HCT116 (cell line): ENCODE measurements around the gene PTPRR.

Experiments used
- CBX3 ChIP-seq: IDR thresholded peaks from 2 replicates; pipeline ENCODE4 v1.6.1; 2012; ENCODE audit warnings: low read depth
- CTCF ChIP-seq, 3 experiments: fragments of 200-600 bp in 1 of 3; sonication (generic) in 1 of 3; IDR thresholded peaks in 2 of 3; conservative IDR thresholded peaks in 1 of 3; 2 replicates each; pipeline ENCODE4 v1.5.1; 2012 to 2017; ENCODE audit warnings: low read depth in 2 of 3, low read length in 2 of 3, antibody characterized with exemption in 1 of 3, borderline replicate concordance in 1 of 3, control low read depth in 1 of 3, mild to moderate bottlenecking in 1 of 3, mixed read lengths in 1 of 3, mixed run types in 1 of 3, moderate library complexity in 1 of 3; ENCODE audit not compliant: insufficient read depth in 1 of 3
- EGR1 ChIP-seq: IDR thresholded peaks from 2 replicates; pipeline ENCODE4 v1.6.1; 2012; ENCODE audit warnings: low read depth
- ELF1 ChIP-seq: IDR thresholded peaks from 2 replicates; pipeline ENCODE4 v1.6.1; 2012; ENCODE audit warnings: low read depth, borderline replicate concordance
- EZH2 ChIP-seq: fragments of 200-600 bp; sonication (generic); IDR thresholded peaks from 2 replicates; pipeline ENCODE4 v1.6.1; 2017; ENCODE audit warnings: antibody characterized with exemption, mixed run types
- POLR2A ChIP-seq: IDR thresholded peaks from 2 replicates; pipeline ENCODE4 v1.7.0; 2011; ENCODE audit warnings: borderline replicate concordance; ENCODE audit not compliant: insufficient read depth, insufficient read length; ENCODE audit errors: extremely low read depth
- POLR2AphosphoS5 ChIP-seq: IDR thresholded peaks from 2 replicates; pipeline ENCODE4 v1.6.1; 2011; ENCODE audit warnings: mild to moderate bottlenecking, low read depth, low read length, moderate library complexity
- RAD21 ChIP-seq: IDR thresholded peaks from 2 replicates; pipeline ENCODE4 v1.6.1; 2012; ENCODE audit warnings: low read depth, mild to moderate bottlenecking
- REST ChIP-seq: IDR thresholded peaks from 2 replicates; pipeline ENCODE4 v1.6.1; 2012; ENCODE audit warnings: low read depth
- SP1 ChIP-seq: IDR thresholded peaks from 2 replicates; pipeline ENCODE4 v1.6.1; 2012; ENCODE audit warnings: low read depth
- ZNF274 ChIP-seq: fragments of 200-500 bp; sonication (Bioruptor generic); IDR thresholded peaks from 2 replicates; pipeline ENCODE4 v1.6.1; 2014; ENCODE audit warnings: mild to moderate bottlenecking, low read depth, low read length, inconsistent platforms

- TF ChIP-seq SP1 (no peak), REST (no peak), POLR2AphosphoS5 (no peak), CTCF (IDR thresholded peaks at IDR 0.05 in 2 of 3, conservative IDR thresholded peaks at IDR 0.05 in 1 of 3; ENCODE audit: borderline replicate concordance in 1 of 3, insufficient read depth in 1 of 3, low read depth in 2 of 3, low read length in 2 of 3) (no peak), EGR1 (no peak), EZH2 (no peak), POLR2A (no peak), CBX3 (no peak), ZNF274 (no peak), RAD21 (no peak), ELF1 (no peak)
Observed at GRCh38 chr12:70644861-70645260, 275.7 kb downstream of the PTPRR start.
